HG03521 (cell line): Measurements from ENCODE around the gene FBL.
"Not testable (repeated sequence)": the region's sequence is repeated elsewhere in the genome, so short reads cannot be mapped to it uniquely, and the experiment has no call there.

ENCODE experiments used
- ATAC-seq: cut with Tn5 transposase; IDR thresholded peaks from one replicate; pipeline ENCODE4 v1.9.1; 2021; ENCODE audit warnings: mild to moderate bottlenecking, moderate library complexity; ENCODE audit not compliant: unreplicated experiment

The FBL gene

GRCh38 chr19:39845933-39846677 lies at the start of gene FBL:
Gene FBL, minus strand, starts transcription at chr19:39846379. Its CDS starts 79 bp downstream, at chr19:39846300.
- peak; percentile 90 for ATAC-seq

DNA sequence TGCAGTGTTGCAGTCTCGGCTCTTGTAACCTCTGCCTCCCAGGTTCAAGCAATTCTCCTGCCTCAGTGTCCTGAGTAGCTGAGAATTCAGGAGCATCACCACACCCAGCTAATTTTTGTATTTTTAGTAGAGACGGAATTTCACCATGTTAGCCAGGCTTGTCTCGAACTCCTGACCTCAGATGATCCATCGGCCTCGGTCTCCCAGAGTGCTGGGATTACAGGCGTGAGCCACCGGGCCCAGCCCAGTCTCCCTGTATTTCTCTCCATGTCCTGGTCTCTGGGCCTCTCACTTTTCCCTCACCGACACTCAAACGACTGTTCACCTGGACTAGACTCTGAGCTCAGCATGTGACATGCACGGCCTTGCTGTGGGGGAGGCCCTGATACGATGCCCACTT lies 48.9 kb upstream of the FBL start:
- not testable (repeated sequence) for ATAC-seq

- ATAC-seq, result not testable (repeated sequence)
Measured at GRCh38 chr19:39894236-39894606, 48.0 kb upstream of the FBL start.

GRCh38 chr19:39893366-39894235 lies 47.4 kb upstream of the FBL start:
- not testable (repeated sequence) for ATAC-seq

- not testable (repeated sequence) for ATAC-seq
Measured at GRCh38 chr19:39892506-39892902, 46.3 kb upstream of the FBL start.

- not testable (repeated sequence) for ATAC-seq
Measured at GRCh38 chr19:39891660-39892505, 45.7 kb upstream of the FBL start.

DNA sequence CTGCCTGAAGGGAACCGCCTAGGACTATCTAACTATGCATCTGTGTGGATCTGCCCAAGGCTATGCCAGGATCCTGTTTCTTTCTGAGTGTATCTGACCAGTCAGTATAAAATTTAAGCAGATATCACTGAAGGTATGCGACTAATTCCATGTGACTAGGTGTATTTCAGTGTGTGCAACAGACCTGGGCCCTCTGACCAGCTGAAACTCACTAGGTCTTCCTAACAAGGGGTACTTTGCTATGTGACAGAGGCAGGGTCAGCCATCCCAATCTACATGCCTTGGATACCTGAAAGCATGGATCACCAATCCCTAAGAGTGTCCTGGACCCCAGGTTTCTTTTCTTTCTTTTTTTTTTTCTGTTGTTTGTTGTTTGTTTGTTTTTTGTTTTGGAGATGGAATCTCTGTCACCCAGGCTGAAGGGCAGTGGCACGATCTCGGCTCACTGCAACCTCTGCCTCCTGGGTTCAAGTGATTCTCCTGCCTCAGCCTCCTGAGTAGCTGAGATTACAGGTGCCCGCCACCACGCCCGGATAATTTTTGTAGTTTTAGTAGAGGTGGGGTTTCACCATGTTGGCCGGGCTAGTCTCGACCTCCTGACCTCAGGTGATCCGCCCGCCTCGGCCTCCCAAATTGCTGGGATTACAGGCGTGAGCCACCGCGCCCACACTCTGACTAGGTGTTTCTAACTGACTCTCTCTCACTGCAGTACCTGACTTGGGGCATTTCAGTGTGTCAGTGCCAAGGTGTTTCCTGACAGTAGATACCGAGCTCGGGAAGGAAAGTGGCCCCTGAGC lies 44.8 kb upstream of the FBL start:
- no peak for ATAC-seq

DNA sequence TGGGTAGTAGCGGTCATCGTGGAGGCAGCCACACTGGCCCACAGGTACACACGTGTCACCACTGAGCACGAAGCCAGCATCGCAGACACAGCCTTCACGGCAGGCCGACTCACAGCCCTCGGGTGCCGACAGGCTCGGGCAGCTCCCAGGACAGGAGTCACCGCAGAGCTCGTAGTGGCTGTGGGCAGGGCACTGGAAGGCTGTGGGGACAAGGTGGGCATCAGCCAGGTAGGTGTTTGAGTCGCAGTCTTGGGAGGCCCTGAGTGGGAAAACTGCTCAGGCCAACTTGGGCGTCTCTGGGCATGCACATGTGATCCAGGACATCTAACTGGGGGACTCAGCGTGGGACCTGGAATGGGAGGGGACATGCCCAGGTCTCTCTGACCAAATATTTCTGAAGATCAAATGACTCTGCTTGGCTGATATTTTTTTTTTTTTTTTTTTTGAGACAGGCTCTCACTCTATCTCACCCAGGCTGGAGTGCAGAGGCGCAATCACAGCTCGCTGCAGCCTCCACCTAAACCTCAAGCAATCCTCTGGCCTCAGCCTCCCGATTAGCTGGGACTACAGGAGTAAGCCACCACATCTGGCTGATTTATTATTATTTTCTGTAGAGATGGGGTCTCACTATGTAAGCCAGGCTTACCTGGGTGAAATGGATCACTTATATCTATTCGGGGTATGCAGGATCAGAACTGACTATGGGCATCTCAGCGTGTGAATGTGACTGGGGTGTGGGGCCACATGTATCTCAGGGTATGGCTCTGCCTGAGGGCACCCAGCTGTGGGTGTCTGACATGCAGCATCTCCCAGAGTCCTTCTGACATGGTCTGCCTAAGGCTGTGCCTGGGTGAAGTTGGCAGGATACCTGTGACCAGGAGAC lies 43.9 kb upstream of the FBL start:
- not testable (repeated sequence) for ATAC-seq

GRCh38 chr19:39887456-39887951 lies 41.3 kb upstream of the FBL start:
- ATAC-seq, result not testable (repeated sequence)

DNA sequence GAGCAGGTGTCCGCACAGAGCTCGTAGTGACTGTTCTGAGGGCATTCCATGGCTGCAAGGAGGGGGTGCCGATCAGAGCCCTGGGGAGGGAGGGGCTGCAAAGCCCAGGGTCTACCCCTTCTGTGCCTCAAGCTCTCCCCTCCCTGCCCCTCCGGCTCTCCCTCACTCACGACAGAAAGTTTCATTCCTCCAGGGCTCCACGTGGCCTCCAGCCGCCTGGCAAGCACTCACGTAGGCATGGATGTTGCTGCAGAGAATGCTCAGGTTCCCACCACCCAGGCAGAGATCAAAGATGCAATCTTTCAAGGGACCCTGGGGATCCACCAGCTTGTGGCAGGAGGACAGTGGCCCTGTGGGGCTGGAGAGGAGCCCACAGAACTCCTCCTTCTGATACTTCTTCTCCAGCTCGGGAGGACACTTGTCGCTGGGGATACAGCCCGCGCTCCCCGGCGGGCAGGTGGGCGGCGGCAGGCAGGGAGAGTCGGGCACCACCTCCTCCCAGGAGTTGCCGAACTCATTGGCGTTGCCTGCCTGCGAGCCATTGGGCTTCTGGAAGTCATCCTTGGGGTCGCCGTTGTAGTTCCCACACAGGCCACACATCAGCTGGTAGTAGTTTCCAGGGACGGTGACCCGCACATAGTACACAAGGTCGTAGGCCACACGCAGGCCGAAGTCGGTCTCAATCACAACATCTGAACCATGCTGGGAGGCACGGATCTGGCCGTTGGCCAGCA lies 39.8 kb upstream of the FBL start:
- not testable (repeated sequence) for ATAC-seq

DNA sequence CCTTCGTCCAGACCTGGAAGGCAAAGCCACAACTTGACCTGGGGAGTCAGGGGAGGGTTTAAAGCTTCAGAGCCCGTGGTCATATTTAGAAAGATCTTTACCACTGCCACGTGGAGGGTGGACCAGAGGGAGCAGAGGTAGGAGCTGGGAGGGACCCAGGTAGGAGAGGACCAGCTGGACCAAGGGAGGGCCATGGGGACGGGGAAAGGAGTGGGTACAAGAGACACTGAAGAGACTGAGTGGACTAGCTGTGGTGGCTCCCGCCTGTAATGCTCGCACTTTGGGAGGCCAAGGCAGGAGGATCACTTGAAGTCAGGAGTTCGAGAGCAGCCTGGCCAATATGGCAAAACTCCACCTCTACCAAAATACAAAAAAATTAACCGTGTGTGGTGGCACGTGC lies 38.5 kb upstream of the FBL start:
- ATAC-seq, result not testable (repeated sequence)

DNA sequence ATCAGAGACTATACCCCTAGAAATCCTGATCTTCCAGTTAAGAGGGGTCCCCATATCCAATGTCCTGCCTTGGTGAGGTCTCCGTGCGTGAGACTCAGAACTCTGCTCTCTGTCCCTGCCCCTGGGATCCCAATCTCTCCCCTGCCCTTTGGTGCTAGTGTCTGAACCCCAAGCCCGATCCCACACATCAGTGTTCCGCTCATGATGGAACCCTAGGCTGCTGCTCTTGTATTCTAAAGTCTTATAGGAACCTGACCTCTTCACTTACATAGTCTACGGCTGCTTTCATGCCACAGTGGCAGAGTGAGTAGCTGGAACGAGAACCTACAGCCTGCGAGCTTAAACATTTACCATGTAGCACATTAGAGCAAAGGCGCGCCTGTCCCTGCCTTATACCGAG lies 36.5 kb upstream of the FBL start:
- ATAC-seq, result not testable (repeated sequence)

DNA sequence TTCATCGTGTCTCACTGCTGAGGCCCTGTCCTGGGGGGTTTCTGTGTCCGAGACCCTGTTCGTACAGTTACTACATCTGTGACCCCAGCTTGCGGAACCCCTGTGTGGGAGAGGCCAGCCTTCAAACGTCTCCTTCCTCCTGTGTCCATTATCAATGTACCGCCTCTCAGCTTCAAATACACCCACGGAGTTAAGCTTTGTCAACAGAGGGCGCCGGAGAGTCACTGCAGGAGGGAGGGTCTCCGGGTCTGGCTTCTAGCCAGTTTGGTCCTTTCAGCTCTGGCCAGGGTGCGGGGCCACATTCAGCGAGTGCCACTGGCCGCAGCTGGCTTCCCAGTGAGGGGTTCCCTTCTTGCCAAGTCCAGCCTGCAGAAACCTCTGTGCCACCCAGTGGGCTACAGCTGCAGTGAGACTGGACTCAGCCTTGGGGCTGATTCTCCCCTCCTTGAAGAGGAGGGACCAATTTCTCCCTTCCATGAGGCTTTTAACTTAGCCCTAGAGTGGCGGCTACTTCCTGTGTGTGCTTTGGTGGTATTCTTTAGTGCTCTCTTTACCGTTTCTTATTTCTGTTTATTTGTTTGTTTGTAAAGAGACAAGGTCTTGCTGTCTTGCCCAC lies 35.4 kb upstream of the FBL start:
- ATAC-seq, result not testable (repeated sequence)

DNA sequence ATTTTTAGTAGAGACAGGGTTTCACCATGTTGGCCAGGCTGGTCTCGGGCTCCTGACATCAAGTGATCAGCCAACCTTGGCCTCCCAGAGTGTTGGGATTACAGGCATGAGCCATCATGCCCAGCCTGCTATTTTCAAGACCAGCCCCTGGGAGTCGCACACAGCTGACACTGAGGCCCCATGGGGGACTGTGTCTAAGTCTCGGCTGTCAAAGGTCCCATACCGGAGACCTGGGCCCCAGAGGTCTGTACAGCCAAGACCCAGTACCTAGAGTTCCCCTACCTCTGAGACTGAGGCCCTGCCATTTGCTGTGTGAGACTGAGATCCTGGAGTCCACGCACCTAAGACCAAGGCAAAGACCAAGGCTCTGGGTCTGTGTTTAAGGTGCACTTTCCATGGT lies 34.1 kb upstream of the FBL start:
- ATAC-seq, result not testable (repeated sequence)

DNA sequence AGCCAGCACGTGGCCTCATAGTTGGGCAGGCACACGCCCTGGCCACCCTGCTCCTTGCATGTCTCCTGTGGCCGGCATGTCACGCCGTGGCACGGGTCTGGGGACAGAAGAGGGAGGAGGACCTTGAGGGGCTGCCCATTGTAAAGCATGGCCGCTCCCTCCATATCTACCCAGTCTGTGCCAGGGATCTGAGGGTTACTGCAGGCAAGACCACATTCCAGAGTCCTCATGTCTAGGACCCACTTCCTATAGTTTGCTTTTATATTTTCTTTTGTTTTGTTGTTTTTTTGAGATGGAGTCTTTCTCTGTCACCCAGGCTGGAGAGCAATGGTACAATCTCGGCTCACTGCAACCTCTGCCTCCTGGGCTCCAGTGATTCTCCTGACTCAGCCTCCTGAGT lies 33.6 kb upstream of the FBL start:
- ATAC-seq, result not testable (repeated sequence)

DNA sequence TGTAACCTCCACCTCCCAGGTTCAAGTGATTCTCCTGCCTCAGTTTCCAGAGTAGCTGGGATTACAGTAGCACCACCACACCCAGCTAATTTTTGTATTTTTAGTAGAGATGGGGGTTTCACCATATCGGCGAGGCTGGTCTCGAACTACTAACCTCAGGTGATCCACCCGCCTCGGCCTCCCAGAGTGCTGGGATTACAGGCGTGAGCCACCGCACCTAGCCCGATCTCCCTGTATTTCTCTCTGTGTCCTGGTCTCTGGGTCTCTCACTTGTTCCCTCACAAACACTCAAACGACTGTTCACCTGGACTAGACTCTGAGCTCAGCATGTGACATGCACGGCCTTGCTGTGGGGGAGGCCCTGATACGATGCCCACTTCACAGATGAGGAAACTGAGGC lies 32.7 kb upstream of the FBL start:
- ATAC-seq, result not testable (repeated sequence)

DNA sequence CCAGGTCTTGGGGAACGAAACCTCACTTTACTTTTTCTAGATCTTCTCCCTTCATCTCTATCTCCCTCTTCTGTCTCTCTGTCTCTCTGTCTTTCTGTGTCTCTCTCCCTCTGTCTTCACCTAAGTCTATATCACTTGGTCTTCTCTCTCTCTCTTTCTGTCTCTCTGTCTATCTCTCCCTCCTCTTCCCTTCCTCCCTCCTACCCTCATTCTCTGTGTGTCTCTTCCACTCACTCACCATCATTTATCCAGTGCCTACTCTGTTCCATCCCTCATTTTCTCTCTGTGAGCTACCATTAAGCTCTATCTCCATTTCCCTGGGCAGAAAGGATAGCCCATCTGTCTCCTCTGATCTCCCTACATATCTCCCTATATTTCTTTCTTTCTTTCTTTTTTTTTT lies 32.2 kb upstream of the FBL start:
- ATAC-seq, result no peak

DNA sequence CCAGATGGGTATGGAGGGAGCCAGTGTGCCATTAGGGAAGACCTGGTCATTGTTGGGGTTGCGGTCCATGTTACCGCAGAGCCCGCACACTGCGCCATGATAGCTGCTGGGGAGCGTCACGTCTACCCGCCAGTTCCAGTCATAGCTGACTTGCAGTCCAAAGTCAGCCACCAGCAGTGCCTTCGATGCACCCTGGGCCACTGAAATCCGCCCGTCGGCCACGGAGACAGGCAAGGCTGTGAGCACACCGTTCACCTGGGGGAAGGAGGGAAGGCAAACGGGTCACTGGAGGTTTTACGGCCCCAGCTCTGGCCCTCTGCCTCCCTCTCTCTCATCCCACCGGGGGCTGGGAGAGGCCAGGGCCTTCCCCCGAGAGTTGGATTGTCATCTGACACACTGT lies 31.8 kb upstream of the FBL start:
- ATAC-seq, result not testable (repeated sequence)
